Renal pelvis (tissue), 4 donors: ENCODE results near the gene NELL1. TPM values are rescaled to one million over a fixed set of nuclear protein-coding genes. Genes with fewer than 3 reads are reported as not detected.
A peak's percentile ranks its signal among the peaks of the same experiment; 100 is the strongest.
"Not testable (repeated sequence)": the region's sequence is repeated elsewhere in the genome, so short reads cannot be mapped to it uniquely, and the experiment has no call there.

Experiments used
- DNase-seq: peaks from one replicate; pipeline ENCODE4 v3.0.0-alpha.2; 2013
- polyA plus RNA-seq, 3 donors: library from polyadenylated mRNA; unstranded; fragments of 120-200 nt; gene quantifications; one replicate each; pipeline ENCODE4 v1.2.1, GENCODE V29; 2013; ENCODE audit not compliant: insufficient read length in 3 of 3

Gene NELL1
- polyA plus RNA-seq, 3 donors: 1.3 to 2.8 (median 1.8) TPM

DNA sequence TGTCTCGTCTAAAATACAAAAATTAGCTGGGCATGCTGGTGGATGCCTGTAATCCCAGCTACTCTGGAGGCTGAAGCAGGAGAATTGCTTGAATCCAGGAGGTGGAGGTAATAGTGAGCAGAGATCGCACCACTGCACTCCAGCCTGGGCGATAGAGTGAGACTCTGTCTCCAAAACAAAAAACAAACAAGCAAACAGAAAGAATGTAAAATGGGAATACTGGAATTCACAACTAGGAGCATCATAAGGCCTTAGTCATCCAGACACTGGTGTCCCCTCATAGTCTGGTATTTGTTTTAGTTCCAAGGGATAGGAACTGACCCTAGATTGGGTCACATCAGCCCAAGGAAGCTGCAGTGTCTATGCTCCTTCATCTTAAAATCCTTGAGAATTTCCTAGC is 520.8 kb downstream of the NELL1 start:
- DNase-seq: no peak

DNA sequence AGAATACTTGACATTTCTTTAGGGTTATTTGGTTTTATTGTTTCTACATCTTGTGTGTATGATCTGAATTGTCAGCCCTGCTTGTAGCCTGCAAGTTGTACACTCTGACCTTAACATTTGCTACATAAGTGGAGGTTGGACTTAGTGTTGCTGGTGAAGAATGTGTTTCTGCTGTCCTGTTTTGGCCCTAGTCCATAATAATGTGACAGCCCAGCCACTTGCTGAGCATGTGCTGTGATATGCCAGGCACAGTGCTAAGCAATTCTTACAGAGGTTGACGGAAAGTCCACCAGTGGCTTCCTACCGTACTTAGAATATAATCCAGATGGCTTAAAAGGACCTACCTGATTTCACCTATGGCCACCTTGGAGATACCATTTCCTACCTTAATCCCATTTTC is 526.6 kb downstream of the NELL1 start:
- no peak for DNase-seq

DNA sequence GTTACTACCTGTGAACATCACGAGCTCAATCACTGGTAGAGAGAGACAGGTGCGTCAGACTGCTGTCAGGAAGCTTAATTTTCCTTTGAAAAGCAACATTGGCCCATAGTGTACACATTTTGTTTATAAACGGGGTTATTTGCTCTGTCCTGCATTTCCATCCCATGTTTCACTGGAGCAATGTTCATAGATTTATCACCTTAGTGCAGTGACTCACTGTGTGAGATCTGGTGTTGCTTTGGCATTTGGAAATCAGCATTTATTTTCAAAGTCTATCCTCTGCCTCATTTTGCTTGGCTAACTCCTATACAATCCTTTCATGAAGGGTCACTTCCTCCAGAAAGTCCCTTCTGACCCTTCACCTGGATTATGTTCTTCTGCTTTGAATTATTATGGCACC is 529.1 kb downstream of the NELL1 start:
- DNase-seq: no peak

DNA sequence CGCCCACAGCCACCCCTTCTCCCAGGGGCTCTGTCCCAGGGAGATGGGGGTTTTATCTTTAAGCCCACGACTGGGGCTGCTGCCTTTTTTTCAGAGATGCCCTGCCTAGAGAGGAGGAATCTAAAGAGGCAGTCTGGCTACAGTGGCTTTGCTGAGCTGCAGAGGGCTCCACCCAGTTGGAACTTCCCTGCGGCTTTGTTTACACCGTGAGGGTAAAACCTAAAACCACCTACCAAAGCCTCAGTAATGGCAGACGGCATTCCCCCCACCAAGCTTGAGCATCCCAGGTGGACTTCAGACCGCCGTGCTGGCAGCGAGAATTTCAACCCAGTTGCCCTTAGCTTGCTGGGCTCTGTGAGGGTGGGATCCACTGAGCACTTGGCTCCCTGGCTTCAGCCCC is 535.8 kb downstream of the NELL1 start:
- DNase-seq: no peak

DNA sequence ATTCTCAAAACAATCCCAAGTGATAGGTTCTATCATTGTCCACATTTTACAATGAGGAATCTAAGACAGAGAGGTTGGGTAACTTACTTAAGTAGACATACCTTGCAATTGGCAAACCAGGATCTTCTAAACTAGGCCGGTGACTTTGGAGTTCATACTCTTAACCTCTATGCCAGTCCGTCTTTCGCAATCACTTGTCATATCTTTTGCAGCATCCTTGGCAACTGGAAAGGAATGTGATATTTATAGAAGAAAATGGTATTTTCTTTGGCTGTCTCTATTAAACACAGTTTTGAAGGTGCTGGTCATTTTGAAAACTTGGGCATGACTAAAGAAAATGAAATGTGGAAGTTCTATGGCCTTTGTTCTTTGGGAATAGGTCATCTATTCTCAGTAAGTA is 556.5 kb downstream of the NELL1 start:
- DNase-seq: no peak

DNA sequence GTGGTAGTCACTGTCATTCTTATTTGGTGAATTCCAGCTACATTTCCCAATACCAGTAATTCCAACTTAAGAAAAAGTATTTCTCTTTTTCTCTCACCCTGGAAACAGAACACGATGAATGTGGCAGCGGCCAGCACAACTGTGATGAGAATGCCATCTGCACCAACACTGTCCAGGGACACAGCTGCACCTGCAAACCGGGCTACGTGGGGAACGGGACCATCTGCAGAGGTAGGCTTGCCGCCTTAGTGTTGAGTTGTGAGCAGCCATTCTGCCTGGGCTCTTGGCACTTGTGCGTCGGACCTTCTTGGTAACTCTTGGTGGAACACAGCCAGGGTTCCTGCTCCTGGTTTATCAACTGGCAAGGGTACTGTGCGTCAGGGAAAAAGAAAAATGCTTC is 559.8 kb downstream of the NELL1 start:
- no peak for DNase-seq

DNA sequence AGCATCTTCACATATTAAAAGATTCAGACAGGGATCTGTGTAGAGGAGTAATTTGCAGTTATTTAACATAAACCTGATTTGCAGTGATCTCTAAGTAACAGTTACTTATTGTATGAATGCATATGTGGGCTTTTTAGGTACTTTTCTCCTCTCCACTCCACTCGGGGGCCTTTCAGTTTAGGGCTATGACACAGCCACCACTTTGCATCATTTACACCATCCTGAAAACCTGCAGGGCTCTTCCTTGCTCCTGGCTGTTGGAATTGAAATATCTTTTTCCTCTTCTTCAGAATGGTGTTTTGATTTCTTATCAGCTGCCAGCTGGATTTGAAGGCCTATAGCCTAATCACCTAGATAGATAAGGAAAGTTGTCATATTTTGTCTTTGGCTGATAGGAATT is 580.8 kb downstream of the NELL1 start:
- no peak for DNase-seq

DNA sequence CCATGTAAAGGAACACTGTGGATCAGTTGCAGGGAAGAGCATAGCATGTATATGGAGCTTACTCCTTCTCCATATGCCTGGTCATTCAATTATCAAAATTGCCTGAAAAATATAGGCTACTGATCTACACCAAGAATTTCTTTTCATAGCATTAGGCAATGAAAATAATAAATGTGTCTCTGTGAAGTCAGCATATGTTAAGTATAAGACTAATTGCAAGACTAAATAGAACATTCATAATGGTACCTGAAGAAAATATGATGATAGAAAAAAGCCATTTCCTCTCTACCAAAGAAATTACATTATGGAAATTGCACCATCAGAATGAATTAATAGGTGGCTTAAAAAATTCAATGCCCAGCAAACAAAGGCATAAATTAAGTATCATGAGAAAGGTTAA is 584.7 kb downstream of the NELL1 start:
- no peak for DNase-seq

DNA sequence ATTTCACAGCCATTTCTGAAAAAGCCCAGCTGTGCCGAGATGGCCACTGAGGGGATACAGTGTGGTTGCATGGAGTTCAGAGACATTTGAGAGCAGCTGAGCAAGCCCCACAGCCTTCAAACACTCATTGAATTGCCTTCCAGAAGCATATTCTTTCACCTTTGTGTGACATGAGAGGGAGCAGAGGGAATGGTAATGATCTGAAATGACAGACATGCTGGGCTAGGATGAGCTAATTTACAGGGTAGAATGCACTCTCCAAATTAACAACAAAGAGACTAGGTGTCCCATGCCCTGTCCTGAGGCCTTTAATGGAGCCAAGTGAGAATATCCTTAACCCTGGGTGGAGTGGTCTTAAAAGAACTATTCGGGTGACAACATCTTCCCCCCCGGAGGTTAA is 585.4 kb downstream of the NELL1 start:
- peak; percentile 3 for DNase-seq

DNA sequence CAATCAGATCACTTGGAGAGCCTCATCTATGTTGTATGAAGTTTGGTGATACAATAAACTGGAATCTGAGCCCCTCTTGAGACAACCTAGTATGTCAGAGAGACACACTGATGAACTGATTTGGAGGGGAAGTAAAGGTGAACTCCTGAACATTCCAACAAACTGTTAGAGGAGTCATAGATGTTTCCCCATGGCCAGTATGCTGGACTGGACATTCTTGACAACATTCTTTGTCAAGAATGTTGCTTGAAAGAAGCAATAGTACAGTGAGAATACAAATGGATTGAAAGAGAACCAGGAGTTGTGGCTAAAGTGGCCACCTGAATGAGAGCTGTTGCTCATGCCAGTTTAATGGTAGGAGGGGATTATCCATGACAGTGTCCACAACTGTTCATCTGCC is 588.1 kb downstream of the NELL1 start:
- DNase-seq: no peak

DNA sequence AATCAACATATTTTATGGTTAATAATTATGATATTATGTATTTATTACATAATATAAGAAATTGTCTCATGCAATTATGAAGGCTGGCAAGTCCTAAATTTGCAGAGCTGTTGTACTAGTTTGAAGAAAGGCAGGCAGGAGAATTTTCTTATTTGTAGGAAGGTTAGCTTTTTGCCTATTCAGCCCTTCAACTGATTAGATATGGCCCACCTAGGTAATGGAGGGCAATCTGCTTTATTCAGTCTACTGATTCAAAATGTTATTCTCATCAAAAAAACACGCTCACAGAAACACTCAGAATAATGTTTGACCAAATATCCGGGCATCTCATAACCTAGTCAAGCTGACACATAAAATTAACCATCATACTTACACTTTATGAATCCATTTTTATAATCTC is 589.0 kb downstream of the NELL1 start:
- DNase-seq: no peak

DNA sequence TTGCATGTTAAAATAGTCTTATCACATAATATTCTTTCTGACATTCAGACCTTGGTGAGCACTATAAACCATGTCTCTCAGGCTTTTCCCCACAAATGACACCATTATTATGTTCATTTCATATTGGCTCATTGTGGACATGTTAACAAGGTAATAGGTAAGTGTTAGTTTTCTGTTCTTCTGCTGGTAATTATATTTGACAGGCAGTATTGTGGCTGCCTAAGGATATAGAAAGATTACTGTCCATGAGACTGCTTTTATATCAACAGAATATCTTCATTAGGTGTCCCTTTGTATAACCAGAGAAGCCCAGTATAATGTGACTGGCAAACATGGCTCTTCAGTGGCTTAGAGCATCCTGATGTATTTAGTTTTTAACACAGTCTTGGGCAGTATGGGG is 590.7 kb downstream of the NELL1 start:
- no peak for DNase-seq

DNA sequence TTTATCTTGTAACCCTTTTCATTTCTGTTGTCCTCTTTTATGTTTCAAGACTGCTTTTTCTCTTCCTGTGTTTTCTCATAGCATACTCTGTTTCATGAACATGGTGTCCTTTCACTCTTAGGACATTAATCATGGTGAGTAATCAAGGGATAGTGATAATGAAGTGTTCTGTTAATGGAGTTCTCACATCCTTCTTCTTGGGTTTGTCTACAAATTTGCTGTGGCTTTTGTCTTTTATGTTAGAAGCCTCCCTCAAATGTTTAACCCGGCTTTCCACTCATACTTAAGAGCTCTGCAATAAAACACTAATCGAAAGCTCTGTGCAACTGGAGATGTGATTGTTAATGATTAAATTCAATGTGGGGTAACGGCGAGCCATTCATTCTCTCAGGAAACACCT is 593.6 kb downstream of the NELL1 start:
- no peak for DNase-seq

DNA sequence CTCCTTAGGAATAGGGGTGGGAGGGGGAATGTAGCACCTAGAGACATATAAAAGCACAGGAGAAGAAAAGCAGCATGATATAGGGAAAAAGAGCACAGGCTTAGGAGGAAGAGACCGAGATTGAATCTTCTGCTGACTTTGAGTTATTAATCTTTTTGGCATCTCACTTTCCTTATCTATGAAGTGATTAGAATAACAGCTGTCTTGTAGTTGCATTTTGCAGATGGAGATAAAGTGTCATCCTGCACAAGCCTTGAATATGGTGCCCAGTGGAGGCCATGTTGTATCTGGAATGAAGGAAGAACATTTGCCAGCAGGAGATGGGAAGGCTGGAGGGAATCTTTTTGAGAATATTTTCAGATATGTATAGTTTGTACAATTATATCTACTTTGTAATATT is 594.7 kb downstream of the NELL1 start:
- DNase-seq: no peak

DNA sequence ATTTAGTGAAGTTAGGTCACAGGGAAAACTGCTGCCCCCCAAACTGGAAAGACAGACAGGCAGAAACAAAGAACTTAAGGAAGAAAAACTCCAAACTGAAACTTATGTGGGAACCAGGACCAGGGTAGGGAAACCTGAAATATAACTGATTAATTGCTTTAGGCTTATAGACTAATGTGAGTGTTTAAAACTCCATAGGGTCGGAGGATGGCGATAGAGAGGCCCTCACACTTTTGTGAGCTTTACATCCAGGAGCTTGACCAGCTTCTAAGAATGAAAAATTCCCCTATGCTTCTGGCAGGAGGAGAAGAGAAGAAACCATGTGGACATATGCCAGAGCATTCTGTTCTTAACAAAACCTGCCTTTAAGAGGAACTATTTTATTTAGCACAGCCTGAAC is 598.6 kb downstream of the NELL1 start:
- DNase-seq: no peak

DNA sequence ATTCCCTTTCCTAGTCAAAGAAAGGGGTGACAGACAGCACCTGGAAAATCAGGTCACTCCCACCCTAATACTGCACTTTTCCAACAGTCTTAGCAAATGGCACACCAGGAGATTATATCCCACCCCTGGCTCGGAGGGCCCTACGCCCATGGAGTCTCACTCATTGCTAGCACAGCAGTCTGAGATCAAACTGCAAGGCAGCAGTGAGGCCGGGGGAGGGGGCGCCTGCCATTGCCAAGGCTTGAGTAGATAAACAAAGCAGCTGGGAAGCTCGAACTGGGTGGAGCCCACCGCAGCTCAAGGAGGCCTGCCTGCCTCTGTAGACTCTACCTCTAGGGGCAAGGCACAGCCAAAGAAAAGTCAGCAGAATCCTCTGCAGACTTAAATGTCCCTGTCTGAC is 602.8 kb downstream of the NELL1 start:
- DNase-seq: not testable (repeated sequence)

DNA sequence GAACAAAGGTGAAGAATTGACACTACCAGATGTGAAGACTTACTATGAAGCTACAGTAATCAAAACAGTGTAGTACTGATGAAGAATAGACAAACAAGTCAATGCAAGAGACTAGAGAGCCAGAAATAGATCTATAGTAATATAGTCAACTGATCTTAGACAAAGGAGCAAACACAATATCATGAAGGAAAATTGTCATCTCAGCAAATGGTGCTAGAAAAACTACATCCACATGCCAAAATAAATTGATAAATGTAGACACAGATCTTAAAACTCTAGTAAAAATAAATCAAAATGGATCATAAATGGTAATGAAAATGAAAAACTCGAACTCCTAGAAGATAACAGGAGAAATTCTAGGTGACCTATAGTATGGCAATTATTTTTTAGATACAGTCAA is 609.5 kb downstream of the NELL1 start:
- DNase-seq: no peak

DNA sequence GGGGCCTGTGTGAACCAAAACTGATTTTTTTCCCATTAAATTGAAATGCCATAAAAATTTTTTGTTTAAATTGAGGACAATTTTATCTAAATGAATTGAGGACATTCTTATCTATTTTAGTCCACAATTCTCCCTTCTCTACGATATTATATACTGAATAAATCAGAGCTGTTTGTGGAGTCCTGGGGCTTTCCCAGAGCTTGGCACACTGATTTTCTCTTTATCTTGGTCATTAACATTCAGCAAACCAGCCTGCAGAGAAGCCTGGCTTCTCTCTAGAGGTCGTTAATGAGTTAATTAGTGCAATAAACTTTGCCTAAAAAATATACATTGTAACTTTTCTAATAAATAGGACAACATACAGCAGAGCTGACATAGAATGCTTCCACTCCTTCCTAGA is 615.7 kb downstream of the NELL1 start:
- DNase-seq: no peak

DNA sequence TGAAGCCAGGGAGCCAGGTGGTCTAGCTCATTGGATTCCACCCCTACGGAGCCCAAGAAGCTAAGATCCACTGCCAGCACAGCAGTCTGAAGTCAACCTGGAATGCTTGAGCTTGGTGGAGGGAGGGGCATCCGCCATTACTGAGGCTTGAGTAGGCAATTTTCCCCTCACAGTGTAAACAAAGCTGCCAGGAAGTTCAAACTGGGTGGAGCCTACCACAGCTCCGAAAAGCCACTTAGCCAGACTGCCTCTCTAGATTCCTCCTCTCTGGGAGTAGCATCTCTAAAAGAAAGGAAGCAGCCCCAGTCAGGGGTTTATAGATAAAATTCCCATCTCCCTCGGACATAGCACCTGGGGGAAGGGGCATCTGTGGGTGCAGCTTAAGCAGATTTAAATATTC is 620.3 kb downstream of the NELL1 start:
- no peak for DNase-seq

DNA sequence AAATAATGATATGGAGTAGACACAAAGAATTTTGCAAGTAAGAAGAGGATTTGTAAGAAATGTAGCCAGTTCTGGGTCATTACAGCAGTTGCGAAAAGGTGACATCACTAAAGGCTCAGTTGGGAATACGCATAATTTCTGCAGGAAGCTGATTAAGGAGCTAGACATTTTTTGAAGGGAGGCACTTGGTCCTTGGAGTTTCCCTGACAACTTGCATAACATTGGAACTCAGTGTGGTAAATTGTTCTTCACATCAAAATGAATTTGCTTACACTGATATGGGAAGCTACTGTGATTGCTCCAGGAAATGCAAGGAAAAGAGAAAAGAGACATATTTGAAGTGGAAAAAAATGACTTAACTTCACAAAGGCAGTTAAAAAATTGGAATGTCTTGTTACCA is 626.1 kb downstream of the NELL1 start:
- DNase-seq: no peak

DNA sequence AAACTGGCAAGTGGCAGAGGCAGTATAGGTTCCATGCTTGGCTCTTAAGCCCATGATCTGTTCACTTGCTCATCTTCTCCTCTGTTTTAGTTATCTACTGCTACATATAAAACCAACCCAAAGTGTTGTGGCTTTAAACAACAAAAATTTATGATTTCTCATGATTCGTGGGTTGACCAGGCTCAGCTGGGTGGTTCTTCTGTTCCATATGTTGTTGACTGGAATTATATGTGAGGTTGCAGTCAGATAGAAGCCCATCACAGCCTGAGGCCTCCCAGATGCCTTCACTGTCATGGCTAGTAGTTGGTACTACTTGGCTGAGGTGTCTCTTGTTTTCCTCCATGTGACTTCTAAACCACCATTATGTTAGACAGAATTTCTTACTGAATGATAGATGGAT is 632.6 kb downstream of the NELL1 start:
- DNase-seq: no peak

DNA sequence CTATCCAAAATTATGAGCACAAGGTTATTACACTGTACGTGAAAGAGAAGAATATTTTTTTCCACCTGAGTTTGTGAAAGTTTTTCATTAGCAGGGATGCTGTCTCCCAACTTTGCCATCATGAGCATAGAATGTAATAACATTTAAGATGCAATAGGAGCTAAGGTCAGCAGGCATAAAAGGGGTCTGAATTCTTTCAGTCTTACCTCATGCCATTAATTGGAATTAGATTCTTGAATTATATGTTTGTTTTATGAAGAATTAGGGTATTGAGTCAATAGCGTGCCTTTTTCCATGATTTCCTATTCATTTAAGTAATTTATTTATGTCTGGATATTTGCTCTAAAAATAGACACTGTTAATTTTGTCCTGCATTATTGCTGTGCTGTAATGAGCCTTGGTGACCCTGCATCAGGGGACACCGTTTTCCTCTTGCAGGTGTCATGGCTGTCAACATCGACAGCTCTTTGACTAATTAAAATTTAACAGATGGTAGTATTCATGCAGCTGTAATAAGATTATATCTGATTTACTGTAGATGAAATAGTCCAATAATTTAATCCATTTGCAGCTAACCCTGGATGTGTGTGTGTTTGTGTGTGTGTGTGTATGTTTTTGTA is 637.5 kb downstream of the NELL1 start:
- no peak for DNase-seq

DNA sequence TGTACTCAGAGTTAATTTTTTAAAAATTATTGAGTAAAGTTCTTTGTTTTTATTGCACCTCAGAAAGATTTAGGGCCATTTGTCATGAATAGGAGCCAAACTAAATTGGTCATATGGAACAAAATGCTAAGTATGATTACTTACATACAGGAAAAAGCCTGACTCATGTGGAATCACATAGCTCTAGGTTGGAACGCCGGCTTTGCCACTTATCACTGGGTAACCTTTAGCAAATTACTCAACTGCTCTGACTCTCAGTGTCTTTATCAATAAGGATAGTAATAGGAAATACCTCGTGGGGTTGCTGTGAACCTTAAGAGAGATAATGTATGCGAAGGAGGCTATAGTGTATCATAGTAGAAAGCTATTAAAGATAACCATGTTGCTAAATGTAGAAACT is 638.5 kb downstream of the NELL1 start:
- no peak for DNase-seq

DNA sequence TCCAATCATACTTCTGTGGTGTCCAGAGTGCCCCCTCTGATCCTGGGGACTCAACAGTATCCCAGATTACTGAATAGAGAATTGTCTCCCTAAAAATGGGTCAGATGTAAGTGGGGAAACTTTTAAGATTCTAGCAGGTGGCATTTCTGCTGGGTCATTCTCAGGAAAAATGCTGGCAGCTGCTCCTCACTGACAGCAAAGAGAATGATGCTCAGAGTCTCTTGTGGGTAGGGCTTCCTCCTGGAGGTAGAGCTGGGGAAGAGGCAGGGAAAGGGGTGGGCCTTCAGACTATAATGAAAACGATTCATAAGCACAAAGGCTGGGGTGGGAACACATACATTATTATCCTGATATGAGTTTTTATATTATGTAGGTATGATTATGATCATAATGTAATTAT is 647.2 kb downstream of the NELL1 start:
- no peak for DNase-seq

DNA sequence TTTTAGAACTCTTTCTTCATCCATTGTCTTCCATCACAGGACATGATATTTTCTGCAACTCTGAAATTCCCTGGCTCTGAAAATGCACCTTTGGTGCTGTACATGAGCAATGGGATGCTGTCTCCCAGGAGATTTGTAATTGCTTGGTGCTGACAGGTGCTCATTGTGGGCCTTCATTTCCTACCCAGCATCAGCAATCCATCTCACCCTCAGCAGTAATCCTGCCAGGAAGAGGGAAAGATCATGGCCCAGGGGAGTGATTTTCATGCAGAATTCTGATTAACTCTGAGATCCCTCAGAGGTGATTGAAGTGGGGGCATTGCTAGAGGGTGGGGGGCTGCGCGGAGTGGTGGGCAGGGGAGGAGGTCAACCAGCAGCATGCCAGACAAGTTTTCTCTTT is 651.7 kb downstream of the NELL1 start:
- DNase-seq: no peak
